Liver (tissue), 9 donors: ENCODE data around the gene MTMR10. TPM values are rescaled to one million over a fixed set of nuclear protein-coding genes. Genes with fewer than 3 reads are reported as not detected.

Experiments used
- DNase-seq: peaks from one replicate; pipeline ENCODE4 v3.0.0-alpha.2; 2017; ENCODE audit warnings: low spot score
- H3K27ac ChIP-seq, 2 donors: one replicate each; pipeline ENCODE4 v1.7.0; 2013; ENCODE audit warnings: inconsistent platforms in 2 of 2, low read length in 2 of 2, control low read depth in 1 of 2, low read depth in 1 of 2, mild to moderate bottlenecking in 1 of 2
- H3K27me3 ChIP-seq, 4 donors: one replicate each; pipeline versions ENCODE4 v1.6.1 to v1.7.0; 2013; ENCODE audit warnings: low read length in 3 of 4, inconsistent platforms in 1 of 4, mild to moderate bottlenecking in 1 of 4, moderate library complexity in 1 of 4; ENCODE audit not compliant: control insufficient read depth in 4 of 4, insufficient read depth in 4 of 4
- H3K36me3 ChIP-seq, 4 donors: one replicate each; pipeline versions ENCODE4 v1.6.1 to v1.7.0; 2013; ENCODE audit warnings: low read length in 3 of 4, mild to moderate bottlenecking in 3 of 4, low read depth in 1 of 4, moderate library complexity in 1 of 4; ENCODE audit not compliant: control insufficient read depth in 4 of 4, insufficient read depth in 3 of 4
- H3K4me1 ChIP-seq, 4 donors: one replicate each; pipeline versions ENCODE4 v1.6.1 to v1.7.0; 2013; ENCODE audit warnings: low read length in 3 of 4, mild to moderate bottlenecking in 3 of 4, moderate library complexity in 1 of 4; ENCODE audit not compliant: control insufficient read depth in 4 of 4, insufficient read depth in 4 of 4
- H3K4me3 ChIP-seq, 3 donors: one replicate each; pipeline versions ENCODE4 v1.6.1 to v1.7.0; 2013; ENCODE audit warnings: low read length in 3 of 3, control low read depth in 1 of 3, low read depth in 1 of 3, mild to moderate bottlenecking in 1 of 3
- H3K9ac ChIP-seq, 2 donors: one replicate each; pipeline ENCODE4 v1.7.0; 2013; ENCODE audit warnings: low read length in 2 of 2, mild to moderate bottlenecking in 2 of 2, moderate library complexity in 2 of 2, control low read depth in 1 of 2, low read depth in 1 of 2
- H3K9me3 ChIP-seq, 4 donors: one replicate each; pipeline versions ENCODE4 v1.6.1 to v1.7.0; 2013; ENCODE audit warnings: low read length in 3 of 4; ENCODE audit not compliant: control insufficient read depth in 4 of 4
- FOXA1 ChIP-seq: IDR thresholded peaks from 2 replicates; pipeline ENCODE4 v1.6.1; 2016; ENCODE audit warnings: antibody characterized with exemption
- FOXA2 ChIP-seq: IDR thresholded peaks from 2 replicates; pipeline ENCODE4 v1.6.1; 2016; ENCODE audit warnings: antibody characterized with exemption
- GABPA ChIP-seq, 2 donors: IDR thresholded peaks in 1 of 2; conservative IDR thresholded peaks in 1 of 2; 2 replicates each; pipeline ENCODE4 v1.6.1; 2016; ENCODE audit warnings: antibody characterized with exemption in 2 of 2, mild to moderate bottlenecking in 1 of 2, moderate library complexity in 1 of 2
- HNF4A ChIP-seq, 2 donors: conservative IDR thresholded peaks; 2 replicates each; pipeline ENCODE4 v1.6.1; 2016; ENCODE audit warnings: antibody characterized with exemption in 2 of 2, mild to moderate bottlenecking in 2 of 2
- HNF4G ChIP-seq: IDR thresholded peaks from 2 replicates; pipeline ENCODE4 v1.6.1; 2016; ENCODE audit warnings: antibody characterized with exemption
- JUND ChIP-seq, 2 donors: IDR thresholded peaks; 2 replicates each; pipeline ENCODE4 v1.6.1; 2016; ENCODE audit warnings: antibody characterized with exemption in 2 of 2
- NR2F2 ChIP-seq: IDR thresholded peaks from 2 replicates; pipeline ENCODE4 v1.6.1; 2016; ENCODE audit warnings: antibody characterized with exemption
- RAD21 ChIP-seq, 2 donors: IDR thresholded peaks; 2 replicates each; pipeline ENCODE4 v1.6.1; 2016; ENCODE audit warnings: antibody characterized with exemption in 2 of 2, mild to moderate bottlenecking in 2 of 2
- RXRA ChIP-seq, 2 donors: IDR thresholded peaks; 2 replicates each; pipeline ENCODE4 v1.6.1; 2017 to 2018; ENCODE audit warnings: antibody characterized with exemption in 2 of 2, mild to moderate bottlenecking in 1 of 2
- SP1 ChIP-seq: IDR thresholded peaks from 2 replicates; pipeline ENCODE4 v1.6.1; 2018; ENCODE audit warnings: antibody characterized with exemption, mild to moderate bottlenecking
- TAF1 ChIP-seq: conservative IDR thresholded peaks from 2 replicates; pipeline ENCODE4 v1.6.1; 2016; ENCODE audit warnings: antibody characterized with exemption, mild to moderate bottlenecking
- YY1 ChIP-seq: IDR thresholded peaks from 2 replicates; pipeline ENCODE4 v1.6.1; 2016; ENCODE audit warnings: antibody characterized with exemption, mild to moderate bottlenecking
- WGBS: extraction: QIAGEN DNeasy Blood & Tissue Kit; methylation state at CpG from one replicate; pipeline ENCODE4 v1.1.7; 2013; 5-methylcytosine and 5-hydroxymethylcytosine counted together
- polyA plus RNA-seq, 2 donors: library from polyadenylated mRNA; stranded (reverse) in 1 of 2; unstranded in 1 of 2; fragments of 200-250 nt in 1 of 2; fragments of >200 nt in 1 of 2; fragmentation: Nextera tagmentation in 1 of 2; extraction: Ambion mirVana in 1 of 2; gene quantifications; one replicate each; pipeline versions ENCODE4 v1.2.1 to v1.2.3, GENCODE V29; 2013 to 2015
- total RNA-seq, 2 donors: library from RNA; depleted of rRNA; stranded (reverse); fragments of >200 nt; gene quantifications; one replicate each; pipeline ENCODE4 v1.2.3, GENCODE V29; 2014
- TF ChIP-seq, protein P1 (sequence below): IDR thresholded peaks from 2 replicates; pipeline ENCODE4 v1.6.1; 2016; ENCODE audit warnings: antibody characterized with exemption
- TF ChIP-seq, protein P2 (sequence below): IDR thresholded peaks from 2 replicates; pipeline ENCODE4 v1.6.1; 2016; ENCODE audit warnings: antibody characterized with exemption, mild to moderate bottlenecking
- TF ChIP-seq, protein P3 (sequence below): fragments of 150-350 bp; IDR thresholded peaks from 2 replicates; pipeline ENCODE4 v1.5.1; 2017; ENCODE audit warnings: improper control_type of control experiment, low read depth, low read length; ENCODE audit not compliant: missing input control
- TF ChIP-seq, protein P4 (sequence below): IDR thresholded peaks from 2 replicates; pipeline ENCODE4 v1.6.1; 2016; ENCODE audit warnings: antibody characterized with exemption
- donor health status: healthy.
- donor health status: healthy.
- donor health status: healthy.
- donor health status: healthy.
- donor health status: healthy.

MTMR10 gene
- total and polyA plus RNA-seq, 4 donors, result 8.7 to 31.3 (median 13.6) TPM

DNA sequence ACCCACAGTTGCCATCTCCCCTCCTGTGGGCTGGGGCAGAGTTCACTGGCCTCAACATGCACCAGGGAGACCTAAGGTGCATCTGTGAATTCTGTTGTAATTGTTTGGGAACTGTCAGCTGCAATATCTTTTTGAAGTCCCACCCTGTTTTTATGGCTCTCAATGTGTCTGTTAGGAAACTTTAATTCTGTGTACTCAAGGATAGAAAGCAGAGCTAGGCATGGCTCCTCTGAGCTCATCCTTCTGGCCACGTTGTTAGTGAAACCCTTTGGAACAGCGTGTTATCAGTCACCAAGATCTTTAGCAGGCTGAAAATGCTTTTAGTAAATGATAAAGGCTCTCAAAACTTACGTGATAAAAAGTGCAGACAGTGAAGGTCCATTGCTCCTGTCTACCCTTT, 33.6 kb upstream of the MTMR10 start (continued):
- TF ChIP-seq TAF1, result no peak
- no peak for TF ChIP-seq FOXA1
- TF ChIP-seq GABPA (IDR thresholded peaks at IDR 0.05 in 1 of 2, conservative IDR thresholded peaks at IDR 0.05 in 1 of 2), result no peak

DNA sequence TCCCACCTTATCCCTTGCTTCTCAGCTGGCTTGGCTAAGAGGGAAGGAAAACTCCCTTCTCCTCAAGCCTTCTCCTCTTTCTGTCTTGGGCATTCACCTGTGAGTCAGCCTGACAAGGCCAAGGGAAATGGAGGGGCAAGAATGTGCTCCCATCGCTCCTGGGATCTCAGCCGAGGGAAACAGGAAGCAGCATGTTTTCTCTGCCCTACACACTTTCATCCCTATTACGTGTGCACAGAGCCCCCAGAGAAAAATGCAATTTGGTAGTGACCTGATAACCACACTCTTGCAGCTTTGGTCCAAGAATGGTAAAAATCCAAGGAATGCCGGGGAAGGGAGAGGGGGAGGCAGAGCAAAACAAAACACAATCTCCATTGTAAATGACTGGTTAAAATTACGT, 32.9 kb upstream of the MTMR10 start:
- TF ChIP-seq TAF1 (no peak), FOXA1 (no peak), GABPA (IDR thresholded peaks at IDR 0.05 in 1 of 2, conservative IDR thresholded peaks at IDR 0.05 in 1 of 2) (no peak), YY1 (no peak), RXRA (IDR thresholded peaks at IDR 0.05) (no peak), HNF4G (no peak), FOXA2 (no peak), NR2F2 (no peak), RAD21 (IDR thresholded peaks at IDR 0.05) (no peak), JUND (IDR thresholded peaks at IDR 0.05) (no peak), SP1 (no peak), HNF4A (conservative IDR thresholded peaks at IDR 0.05) (no peak)
- TF ChIP-seq, protein P1, sequence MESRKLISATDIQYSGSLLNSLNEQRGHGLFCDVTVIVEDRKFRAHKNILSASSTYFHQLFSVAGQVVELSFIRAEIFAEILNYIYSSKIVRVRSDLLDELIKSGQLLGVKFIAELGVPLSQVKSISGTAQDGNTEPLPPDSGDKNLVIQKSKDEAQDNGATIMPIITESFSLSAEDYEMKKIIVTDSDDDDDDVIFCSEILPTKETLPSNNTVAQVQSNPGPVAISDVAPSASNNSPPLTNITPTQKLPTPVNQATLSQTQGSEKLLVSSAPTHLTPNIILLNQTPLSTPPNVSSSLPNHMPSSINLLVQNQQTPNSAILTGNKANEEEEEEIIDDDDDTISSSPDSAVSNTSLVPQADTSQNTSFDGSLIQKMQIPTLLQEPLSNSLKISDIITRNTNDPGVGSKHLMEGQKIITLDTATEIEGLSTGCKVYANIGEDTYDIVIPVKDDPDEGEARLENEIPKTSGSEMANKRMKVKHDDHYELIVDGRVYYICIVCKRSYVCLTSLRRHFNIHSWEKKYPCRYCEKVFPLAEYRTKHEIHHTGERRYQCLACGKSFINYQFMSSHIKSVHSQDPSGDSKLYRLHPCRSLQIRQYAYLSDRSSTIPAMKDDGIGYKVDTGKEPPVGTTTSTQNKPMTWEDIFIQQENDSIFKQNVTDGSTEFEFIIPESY, result no peak
- TF ChIP-seq, protein P2, sequence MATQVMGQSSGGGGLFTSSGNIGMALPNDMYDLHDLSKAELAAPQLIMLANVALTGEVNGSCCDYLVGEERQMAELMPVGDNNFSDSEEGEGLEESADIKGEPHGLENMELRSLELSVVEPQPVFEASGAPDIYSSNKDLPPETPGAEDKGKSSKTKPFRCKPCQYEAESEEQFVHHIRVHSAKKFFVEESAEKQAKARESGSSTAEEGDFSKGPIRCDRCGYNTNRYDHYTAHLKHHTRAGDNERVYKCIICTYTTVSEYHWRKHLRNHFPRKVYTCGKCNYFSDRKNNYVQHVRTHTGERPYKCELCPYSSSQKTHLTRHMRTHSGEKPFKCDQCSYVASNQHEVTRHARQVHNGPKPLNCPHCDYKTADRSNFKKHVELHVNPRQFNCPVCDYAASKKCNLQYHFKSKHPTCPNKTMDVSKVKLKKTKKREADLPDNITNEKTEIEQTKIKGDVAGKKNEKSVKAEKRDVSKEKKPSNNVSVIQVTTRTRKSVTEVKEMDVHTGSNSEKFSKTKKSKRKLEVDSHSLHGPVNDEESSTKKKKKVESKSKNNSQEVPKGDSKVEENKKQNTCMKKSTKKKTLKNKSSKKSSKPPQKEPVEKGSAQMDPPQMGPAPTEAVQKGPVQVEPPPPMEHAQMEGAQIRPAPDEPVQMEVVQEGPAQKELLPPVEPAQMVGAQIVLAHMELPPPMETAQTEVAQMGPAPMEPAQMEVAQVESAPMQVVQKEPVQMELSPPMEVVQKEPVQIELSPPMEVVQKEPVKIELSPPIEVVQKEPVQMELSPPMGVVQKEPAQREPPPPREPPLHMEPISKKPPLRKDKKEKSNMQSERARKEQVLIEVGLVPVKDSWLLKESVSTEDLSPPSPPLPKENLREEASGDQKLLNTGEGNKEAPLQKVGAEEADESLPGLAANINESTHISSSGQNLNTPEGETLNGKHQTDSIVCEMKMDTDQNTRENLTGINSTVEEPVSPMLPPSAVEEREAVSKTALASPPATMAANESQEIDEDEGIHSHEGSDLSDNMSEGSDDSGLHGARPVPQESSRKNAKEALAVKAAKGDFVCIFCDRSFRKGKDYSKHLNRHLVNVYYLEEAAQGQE, result no peak
- TF ChIP-seq, protein P3, sequence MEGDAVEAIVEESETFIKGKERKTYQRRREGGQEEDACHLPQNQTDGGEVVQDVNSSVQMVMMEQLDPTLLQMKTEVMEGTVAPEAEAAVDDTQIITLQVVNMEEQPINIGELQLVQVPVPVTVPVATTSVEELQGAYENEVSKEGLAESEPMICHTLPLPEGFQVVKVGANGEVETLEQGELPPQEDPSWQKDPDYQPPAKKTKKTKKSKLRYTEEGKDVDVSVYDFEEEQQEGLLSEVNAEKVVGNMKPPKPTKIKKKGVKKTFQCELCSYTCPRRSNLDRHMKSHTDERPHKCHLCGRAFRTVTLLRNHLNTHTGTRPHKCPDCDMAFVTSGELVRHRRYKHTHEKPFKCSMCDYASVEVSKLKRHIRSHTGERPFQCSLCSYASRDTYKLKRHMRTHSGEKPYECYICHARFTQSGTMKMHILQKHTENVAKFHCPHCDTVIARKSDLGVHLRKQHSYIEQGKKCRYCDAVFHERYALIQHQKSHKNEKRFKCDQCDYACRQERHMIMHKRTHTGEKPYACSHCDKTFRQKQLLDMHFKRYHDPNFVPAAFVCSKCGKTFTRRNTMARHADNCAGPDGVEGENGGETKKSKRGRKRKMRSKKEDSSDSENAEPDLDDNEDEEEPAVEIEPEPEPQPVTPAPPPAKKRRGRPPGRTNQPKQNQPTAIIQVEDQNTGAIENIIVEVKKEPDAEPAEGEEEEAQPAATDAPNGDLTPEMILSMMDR, result no peak
- TF ChIP-seq, protein P4, sequence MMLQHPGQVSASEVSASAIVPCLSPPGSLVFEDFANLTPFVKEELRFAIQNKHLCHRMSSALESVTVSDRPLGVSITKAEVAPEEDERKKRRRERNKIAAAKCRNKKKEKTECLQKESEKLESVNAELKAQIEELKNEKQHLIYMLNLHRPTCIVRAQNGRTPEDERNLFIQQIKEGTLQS, result no peak
- Histone ChIP-seq H3K9me3 (no peaks in the 10 kb centered on the region), H3K27me3 (no peaks in the 10 kb centered on the region), H3K4me3 (no peak overlapping the region), H3K4me1 (no peaks in the 10 kb centered on the region), H3K36me3 (no peaks in the 10 kb centered on the region), H3K9ac (no peak overlapping the region), H3K27ac (no peak overlapping the region)
- WGBS, result 68% methylated on average over 5 of the region's 5 CpGs
- no peak for DNase-seq
